Stomach smooth muscle (tissue), 2 donors: ENCODE data around the gene ARHGAP23.

ENCODE experiments used
- H3K27ac ChIP-seq: one replicate; pipeline ENCODE4 v1.7.0; 2013; ENCODE audit warnings: mild to moderate bottlenecking, low read length, inconsistent platforms
- H3K27me3 ChIP-seq, 2 donors: one replicate each; pipeline ENCODE4 v1.7.0; 2013; ENCODE audit warnings: low read length in 2 of 2; ENCODE audit not compliant: insufficient read depth in 2 of 2, control insufficient read depth in 1 of 2
- H3K36me3 ChIP-seq, 2 donors: one replicate each; pipeline ENCODE4 v1.7.0; 2013; ENCODE audit warnings: low read length in 2 of 2; ENCODE audit not compliant: control insufficient read depth in 2 of 2, insufficient read depth in 2 of 2
- H3K4me1 ChIP-seq: one replicate; pipeline ENCODE4 v1.7.0; 2013; ENCODE audit warnings: low read length; ENCODE audit not compliant: control insufficient read depth, insufficient read depth
- H3K4me3 ChIP-seq, 2 donors: one replicate each; pipeline ENCODE4 v1.7.0; 2013; ENCODE audit warnings: low read length in 2 of 2
- H3K9ac ChIP-seq, 2 donors: one replicate each; pipeline ENCODE4 v1.7.0; 2013; ENCODE audit warnings: low read length in 2 of 2, mild to moderate bottlenecking in 1 of 2
- H3K9me3 ChIP-seq, 2 donors: one replicate each; pipeline ENCODE4 v1.7.0; 2013; ENCODE audit warnings: low read length in 2 of 2; ENCODE audit not compliant: control insufficient read depth in 2 of 2
- donor health status: healthy.
- donor health status: Pancreatic carcinoma.

Gene ARHGAP23

GRCh38 chr17:38415250-38416194 is 12.7 kb upstream of the ARHGAP23 start:
- Histone ChIP-seq H3K4me1 (peaks cover 25% of the 10 kb centered on the region), H3K36me3 (no peaks in the 10 kb centered on the region), H3K4me3 (no peak overlapping the region), H3K27me3 (peaks cover 3 to 12% of the 10 kb centered on the region in 2 donors), H3K9me3 (no peaks in the 10 kb centered on the region), H3K27ac (no peak overlapping the region), H3K9ac (no peak overlapping the region)

GRCh38 chr17:38416840-38417209 is 11.4 kb upstream of the ARHGAP23 start:
- Histone ChIP-seq H3K9ac (no peak overlapping the region), H3K36me3 (no peaks in the 10 kb centered on the region), H3K4me3 (no peak overlapping the region), H3K9me3 (no peaks in the 10 kb centered on the region), H3K27ac (no peak overlapping the region), H3K27me3 (peaks cover 3 to 10% of the 10 kb centered on the region in 2 donors), H3K4me1 (peaks cover 38% of the 10 kb centered on the region)

DNA sequence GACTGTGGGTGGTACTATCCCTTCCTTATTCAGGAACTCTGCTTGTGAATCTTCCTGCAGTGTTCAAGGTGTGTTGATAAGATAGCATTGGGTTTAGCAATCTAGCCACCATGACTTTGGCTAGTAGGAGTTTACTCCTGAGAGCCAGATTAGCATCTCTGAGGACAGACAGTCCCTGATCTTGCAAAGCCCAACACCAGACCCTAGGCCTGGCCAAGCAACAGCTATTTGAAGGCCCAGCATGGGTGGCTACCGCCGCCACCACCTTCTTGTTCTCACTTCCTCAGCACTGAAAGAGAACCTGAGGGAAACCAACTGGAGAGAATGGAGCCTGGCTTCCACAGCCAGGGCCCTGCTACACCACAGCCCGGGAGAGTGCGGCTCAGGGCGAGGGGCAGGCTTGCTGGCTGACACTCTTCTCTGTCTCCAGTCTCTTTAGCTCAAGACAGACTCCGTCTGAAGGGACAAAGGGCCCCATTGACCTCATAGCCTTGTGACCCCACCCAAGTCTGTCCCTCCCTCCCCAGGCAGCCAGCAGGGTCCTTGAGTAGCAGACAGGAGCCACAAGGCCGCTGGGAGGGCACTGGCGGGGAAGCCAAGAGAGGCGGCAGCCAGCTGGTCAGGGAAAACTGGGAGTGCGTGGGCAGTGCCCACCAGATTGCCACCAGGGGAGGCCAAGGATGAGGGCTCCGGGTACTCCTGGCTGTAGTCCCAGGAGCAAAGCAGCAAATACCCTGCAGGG is 10.9 kb upstream of the ARHGAP23 start:
- H3K9me3 ChIP-seq, result no peaks in the 10 kb centered on the region
- H3K9ac ChIP-seq, result no peak overlapping the region
- H3K4me3 ChIP-seq, result no peak overlapping the region
- no peak overlapping the region for H3K27ac ChIP-seq
- H3K36me3 ChIP-seq, result no peaks in the 10 kb centered on the region
- peaks cover 44% of the 10 kb centered on the region for H3K4me1 ChIP-seq
- H3K27me3 ChIP-seq, result peaks cover 3 to 10% of the 10 kb centered on the region in 2 donors

DNA sequence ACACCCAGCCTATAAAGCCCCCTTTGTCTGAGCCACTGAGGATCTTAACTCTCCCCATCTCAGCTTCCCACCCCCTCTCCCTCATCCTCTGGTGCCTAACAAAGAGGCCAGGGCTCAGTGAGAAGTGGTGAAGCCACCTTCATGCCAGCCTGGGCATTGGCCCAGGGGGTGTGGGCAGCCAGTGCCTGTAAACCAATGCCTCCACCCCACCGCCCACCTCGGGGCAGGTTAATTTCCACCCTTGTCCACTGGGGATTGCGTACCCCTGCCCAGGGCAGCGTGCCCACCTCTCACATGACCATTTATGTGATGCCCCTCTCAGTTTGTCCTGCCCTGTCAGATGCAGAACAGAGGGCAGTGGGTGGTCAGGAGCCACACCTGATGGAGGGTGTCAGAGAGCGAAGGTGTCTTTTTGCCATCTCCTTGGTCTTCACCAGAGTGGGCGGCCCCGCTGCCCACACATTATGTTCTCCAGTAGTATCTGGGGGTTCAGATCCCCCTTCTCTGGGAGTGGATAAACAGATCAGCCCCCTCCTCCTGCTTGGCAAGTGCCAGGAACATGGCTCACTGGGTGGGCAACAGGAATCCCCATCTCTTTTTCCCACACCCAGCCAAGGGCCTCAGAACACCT is 10.1 kb upstream of the ARHGAP23 start:
- Histone ChIP-seq H3K9ac (no peak overlapping the region), H3K27ac (no peak overlapping the region), H3K4me3 (peak overlapping the region in 1 of 2 donors; percentile 68), H3K9me3 (no peaks in the 10 kb centered on the region), H3K36me3 (no peaks in the 10 kb centered on the region), H3K4me1 (peaks cover 48% of the 10 kb centered on the region), H3K27me3 (peaks cover 3 to 8% of the 10 kb centered on the region in 2 donors)

DNA sequence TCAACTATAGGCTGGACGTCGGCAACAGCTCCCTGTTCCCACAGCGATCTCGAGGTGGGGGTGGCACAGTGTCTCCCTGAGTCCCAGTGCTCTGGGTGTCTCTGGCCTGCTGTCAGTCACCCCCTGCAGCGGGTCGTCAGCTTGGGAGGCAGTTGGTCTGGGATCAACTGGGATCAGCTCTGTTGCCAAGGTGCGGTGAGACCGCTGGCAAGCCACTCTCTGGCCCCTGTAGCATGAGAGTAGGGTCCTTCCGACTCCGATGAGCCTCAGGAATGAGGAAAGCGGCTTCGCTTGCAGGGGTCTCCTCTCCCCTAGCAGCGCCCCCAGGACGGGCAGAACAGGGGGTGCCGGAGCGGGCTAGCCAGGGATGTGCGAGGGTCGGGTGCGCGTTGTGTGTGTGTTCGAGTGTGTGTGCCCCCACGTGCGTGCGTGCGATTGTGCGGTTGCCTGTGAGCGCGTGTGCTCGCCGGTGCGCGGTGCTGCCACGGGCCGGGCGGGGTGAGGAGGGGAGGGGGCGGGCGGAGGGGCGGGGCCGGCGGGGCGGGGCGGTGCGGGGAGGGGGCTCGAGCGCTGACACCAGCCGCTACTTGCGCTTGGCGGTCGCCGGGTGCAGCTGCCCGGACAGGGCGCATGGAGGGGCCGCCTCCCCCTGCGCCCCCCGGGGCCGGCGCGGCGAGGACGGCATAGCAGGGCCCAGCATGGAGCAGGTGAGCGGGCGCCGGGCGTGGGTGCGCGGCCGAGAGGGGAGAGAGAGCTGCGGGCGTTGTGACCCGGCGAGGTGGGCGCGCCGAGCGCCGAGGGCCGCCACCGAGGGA is 9.4 kb upstream of the ARHGAP23 start:
- Histone ChIP-seq H3K4me3 (peak overlapping the region; percentile 66 to 68), H3K27me3 (peaks cover 3 to 8% of the 10 kb centered on the region in 2 donors), H3K4me1 (peaks cover 51% of the 10 kb centered on the region), H3K36me3 (no peaks in the 10 kb centered on the region), H3K27ac (no peak overlapping the region), H3K9ac (peak overlapping the region; percentile 13 to 30), H3K9me3 (no peaks in the 10 kb centered on the region)

DNA sequence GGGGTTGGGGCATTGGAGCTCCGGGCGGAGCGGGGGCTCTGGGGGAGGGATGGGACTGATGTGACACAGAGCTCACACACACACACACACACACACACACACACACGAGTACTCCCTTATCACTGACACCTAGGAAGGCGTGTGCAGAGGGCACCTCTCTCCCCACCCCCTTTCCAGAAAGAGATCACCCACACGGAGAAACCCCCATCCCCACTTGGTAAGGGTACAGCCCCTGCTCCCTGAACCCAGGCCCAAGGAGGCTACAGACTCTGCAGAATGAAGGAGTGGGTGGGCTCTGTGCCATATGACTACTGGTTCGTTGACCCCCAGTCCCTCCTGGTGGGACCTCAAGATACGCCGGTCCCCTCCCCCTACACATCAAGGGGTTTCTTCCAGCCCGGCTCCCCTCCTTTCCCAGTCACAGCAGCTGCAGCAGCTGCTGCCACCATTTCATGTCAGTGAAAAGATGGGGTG is 8.7 kb upstream of the ARHGAP23 start:
- H3K27ac ChIP-seq, result no peak overlapping the region
- H3K9ac ChIP-seq, result peak overlapping the region in 1 of 2 donors; percentile 30
- H3K36me3 ChIP-seq, result no peaks in the 10 kb centered on the region
- no peaks in the 10 kb centered on the region for H3K9me3 ChIP-seq
- peaks cover 3 to 8% of the 10 kb centered on the region in 2 donors for H3K27me3 ChIP-seq
- H3K4me3 ChIP-seq, result peak overlapping the region; percentile 49 to 68
- H3K4me1 ChIP-seq, result peaks cover 55% of the 10 kb centered on the region

DNA sequence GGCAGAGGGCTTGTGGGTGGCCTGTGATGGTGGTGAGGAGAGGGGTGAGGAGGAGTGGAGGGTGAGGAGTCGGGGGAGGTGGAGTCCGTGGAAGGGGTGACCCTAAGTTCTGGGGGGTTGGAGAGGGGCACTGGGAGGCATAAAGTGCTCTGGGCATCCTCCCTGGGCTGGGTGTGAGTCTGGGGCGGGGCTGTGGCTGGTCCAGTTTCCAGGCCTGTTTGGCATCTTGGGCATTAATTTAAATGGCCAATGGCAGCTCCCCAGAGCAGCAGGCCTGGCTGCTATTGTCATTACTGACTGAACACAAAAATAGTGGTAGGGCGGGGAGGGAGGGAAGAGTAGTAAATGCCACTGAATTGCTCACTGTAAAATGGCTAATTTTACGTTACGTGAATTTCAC is 7.7 kb upstream of the ARHGAP23 start:
- H3K9me3 ChIP-seq, result no peaks in the 10 kb centered on the region
- peak overlapping the region; percentile 50 to 68 for H3K4me3 ChIP-seq
- H3K36me3 ChIP-seq, result no peaks in the 10 kb centered on the region
- peaks cover 3 to 8% of the 10 kb centered on the region in 2 donors for H3K27me3 ChIP-seq
- H3K4me1 ChIP-seq, result peaks cover 60% of the 10 kb centered on the region
- H3K9ac ChIP-seq, result peak overlapping the region in 1 of 2 donors; percentile 68
- H3K27ac ChIP-seq, result peak overlapping the region; percentile 85

GRCh38 chr17:38421171-38421841 is 7.0 kb upstream of the ARHGAP23 start:
- Histone ChIP-seq H3K27me3 (peaks cover 3 to 8% of the 10 kb centered on the region in 2 donors), H3K36me3 (no peaks in the 10 kb centered on the region), H3K9ac (peak overlapping the region; percentile 42 to 68), H3K4me1 (peaks cover 66% of the 10 kb centered on the region), H3K27ac (peak overlapping the region; percentile 85), H3K4me3 (peak overlapping the region; percentile 50 to 62), H3K9me3 (no peaks in the 10 kb centered on the region)

GRCh38 chr17:38421871-38422827 is 6.1 kb upstream of the ARHGAP23 start:
- peak overlapping the region; percentile 42 to 68 for H3K9ac ChIP-seq
- peaks cover 3 to 8% of the 10 kb centered on the region in 2 donors for H3K27me3 ChIP-seq
- no peaks in the 10 kb centered on the region for H3K36me3 ChIP-seq
- H3K4me3 ChIP-seq, result peak overlapping the region in 1 of 2 donors; percentile 62
- H3K4me1 ChIP-seq, result peaks cover 68% of the 10 kb centered on the region
- no peaks in the 10 kb centered on the region for H3K9me3 ChIP-seq
- peak overlapping the region; percentile 85 for H3K27ac ChIP-seq
